Caco-2 (cell line): ENCODE data around the gene AKT2. TPM values are rescaled to one million over a fixed set of nuclear protein-coding genes. Genes with fewer than 3 reads are reported as not detected.

Experiments
- BruUV-seq: library from RNA; stranded (reverse); fragments of 400-500 nt; replicated peaks from 2 replicates; lab custom pipeline; 2021; lab: Mats Ljungman, UMichigan
- CTCF ChIA-PET: fragments of 300-600 bp; sonication (Branson Sonifier 250); formaldehyde crosslinking; loops from one replicate; lab custom pipeline; 2022; ENCODE audit warnings: antibody characterized with exemption; lab: Charles Lee
- POLR2A ChIA-PET: fragments of 300-600 bp; sonication (Branson Sonifier 250); formaldehyde crosslinking; loops from one replicate; lab custom pipeline; 2022; ENCODE audit warnings: antibody characterized with exemption; lab: Charles Lee
- DNase-seq, 2 experiments: peaks; one replicate each; pipeline versions ENCODE4 v3.0.0 to v3.0.0-alpha.2; 2020 to 2022
- H3K27me3 ChIP-seq: replicated peaks from 2 replicates; pipeline ENCODE4 v1.6.0; 2011; ENCODE audit warnings: low read length; ENCODE audit not compliant: control insufficient read depth, insufficient read depth
- H3K36me3 ChIP-seq: 2 replicates; pipeline ENCODE4 v1.5.1; 2011; ENCODE audit warnings: low read length; ENCODE audit not compliant: control insufficient read depth, insufficient read depth
- H3K4me1 ChIP-seq: fragments of 250-450 bp; sonication (Bioruptor Pico); 2 replicates; pipeline ENCODE4 v1.5.1; 2020; ENCODE audit warnings: mild to moderate bottlenecking
- H3K4me3 ChIP-seq: 2 replicates; pipeline ENCODE4 v1.5.1; 2011; ENCODE audit warnings: low read depth, mild to moderate bottlenecking, control low read depth, low read length
- H3K9me3 ChIP-seq: fragments of 250-450 bp; sonication (Bioruptor Pico); 2 replicates; pipeline ENCODE4 v1.5.1; 2020; ENCODE audit warnings: mild to moderate bottlenecking, moderate library complexity
- H3K27ac Mint-ChIP-seq: one replicate; pipeline ENCODE4 v1.8.0; 2022; ENCODE audit warnings: mixed read lengths; ENCODE audit not compliant: unreplicated experiment
- H3K27me3 Mint-ChIP-seq: one replicate; pipeline ENCODE4 v1.8.0; 2022; ENCODE audit warnings: mixed read lengths; ENCODE audit not compliant: insufficient read depth, unreplicated experiment
- H3K36me3 Mint-ChIP-seq: one replicate; pipeline ENCODE4 v1.8.0; 2022; ENCODE audit warnings: mild to moderate bottlenecking, mixed read lengths; ENCODE audit not compliant: insufficient read depth, unreplicated experiment
- H3K4me1 Mint-ChIP-seq: one replicate; pipeline ENCODE4 v1.8.0; 2022; ENCODE audit warnings: low read depth, mixed read lengths; ENCODE audit not compliant: unreplicated experiment
- H3K4me3 Mint-ChIP-seq: one replicate; pipeline ENCODE4 v1.8.0; 2022; ENCODE audit warnings: mild to moderate bottlenecking, moderate library complexity, mixed read lengths; ENCODE audit not compliant: unreplicated experiment
- H3K9me3 Mint-ChIP-seq: one replicate; pipeline ENCODE4 v1.8.0; 2022; ENCODE audit warnings: mixed read lengths; ENCODE audit not compliant: unreplicated experiment
- intact Hi-C: fragments of 100-400 bp; cut with micrococcal nuclease; formaldehyde crosslinking; loops from one replicate; pipeline ENCODE4 v1.10.0; 2022; ENCODE audit not compliant: unreplicated experiment
- total RNA-seq: library from RNA; stranded (reverse); gene quantifications from 2 replicates; pipeline ENCODE4 v1.2.3, GENCODE V29; 2022
- TF ChIP-seq, protein P1 (sequence below), 2 experiments: fragments of 200-600 bp in 1 of 2; IDR thresholded peaks; 1 replicate in 1 of 2; 2 replicates in 1 of 2; pipeline versions ENCODE4 v1.5.1 to v1.8.0; 2011 to 2022; ENCODE audit warnings: antibody characterized with exemption in 1 of 2, control low read depth in 1 of 2, inconsistent platforms in 1 of 2, low read depth in 1 of 2, low read length in 1 of 2, mild to moderate bottlenecking in 1 of 2, moderate library complexity in 1 of 2; ENCODE audit not compliant: insufficient read depth in 1 of 2, severe bottlenecking in 1 of 2, unreplicated experiment in 1 of 2

AKT2 gene
- total RNA-seq, 1 experiment from 2014 or later = 169 TPM

DNA sequence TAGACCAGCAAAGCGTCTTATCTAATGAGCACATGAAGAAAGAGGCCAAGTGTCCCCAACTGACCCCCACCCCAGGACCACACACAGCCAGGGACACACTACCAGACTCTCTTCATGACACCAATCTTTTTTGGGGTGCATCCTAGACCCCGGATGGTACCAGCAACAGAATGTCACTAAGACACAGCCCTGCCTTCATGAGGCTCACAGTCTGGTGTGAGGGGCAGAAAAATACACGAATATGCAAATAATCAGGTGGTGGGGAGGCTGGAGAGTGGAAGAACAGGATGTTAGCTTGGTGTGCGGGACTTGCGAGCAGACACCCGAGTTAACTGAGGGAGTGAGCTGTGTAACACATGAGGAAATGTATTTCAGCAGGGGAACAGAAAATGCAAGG lies 17.5 kb downstream of the AKT2 start:
- BruUV-seq = no TSS peak
- Mint-ChIP-seq H3K36me3 (peaks cover 44% of the 10 kb centered on the region), H3K4me3 (no peak overlapping the region), H3K27ac (no peak overlapping the region), H3K27me3 (no peaks in the 10 kb centered on the region), H3K9me3 (no peaks in the 10 kb centered on the region), H3K4me1 (no peaks in the 10 kb centered on the region)
- Histone ChIP-seq H3K4me1 (no peaks in the 10 kb centered on the region), H3K36me3 (peaks cover 4% of the 10 kb centered on the region), H3K4me3 (no peak overlapping the region), H3K9me3 (no peaks in the 10 kb centered on the region), H3K27me3 (no peaks in the 10 kb centered on the region)
- CTCF ChIA-PET = interaction anchor here (1.2 kb wide), 1 partner anchor 38 kb away, joined by 3 read pairs; no protein-coding TSS in a partner anchor
- no peak for DNase-seq
- TF ChIP-seq, protein P1, sequence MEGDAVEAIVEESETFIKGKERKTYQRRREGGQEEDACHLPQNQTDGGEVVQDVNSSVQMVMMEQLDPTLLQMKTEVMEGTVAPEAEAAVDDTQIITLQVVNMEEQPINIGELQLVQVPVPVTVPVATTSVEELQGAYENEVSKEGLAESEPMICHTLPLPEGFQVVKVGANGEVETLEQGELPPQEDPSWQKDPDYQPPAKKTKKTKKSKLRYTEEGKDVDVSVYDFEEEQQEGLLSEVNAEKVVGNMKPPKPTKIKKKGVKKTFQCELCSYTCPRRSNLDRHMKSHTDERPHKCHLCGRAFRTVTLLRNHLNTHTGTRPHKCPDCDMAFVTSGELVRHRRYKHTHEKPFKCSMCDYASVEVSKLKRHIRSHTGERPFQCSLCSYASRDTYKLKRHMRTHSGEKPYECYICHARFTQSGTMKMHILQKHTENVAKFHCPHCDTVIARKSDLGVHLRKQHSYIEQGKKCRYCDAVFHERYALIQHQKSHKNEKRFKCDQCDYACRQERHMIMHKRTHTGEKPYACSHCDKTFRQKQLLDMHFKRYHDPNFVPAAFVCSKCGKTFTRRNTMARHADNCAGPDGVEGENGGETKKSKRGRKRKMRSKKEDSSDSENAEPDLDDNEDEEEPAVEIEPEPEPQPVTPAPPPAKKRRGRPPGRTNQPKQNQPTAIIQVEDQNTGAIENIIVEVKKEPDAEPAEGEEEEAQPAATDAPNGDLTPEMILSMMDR (IDR thresholded peaks at IDR 0.05; ENCODE audit: insufficient read depth in 1 of 2, low read depth in 1 of 2, low read length in 1 of 2, severe bottlenecking in 1 of 2, unreplicated experiment in 1 of 2) = no peak
- intact Hi-C loops = no loop called here
- POLR2A ChIA-PET = no interaction called here

DNA sequence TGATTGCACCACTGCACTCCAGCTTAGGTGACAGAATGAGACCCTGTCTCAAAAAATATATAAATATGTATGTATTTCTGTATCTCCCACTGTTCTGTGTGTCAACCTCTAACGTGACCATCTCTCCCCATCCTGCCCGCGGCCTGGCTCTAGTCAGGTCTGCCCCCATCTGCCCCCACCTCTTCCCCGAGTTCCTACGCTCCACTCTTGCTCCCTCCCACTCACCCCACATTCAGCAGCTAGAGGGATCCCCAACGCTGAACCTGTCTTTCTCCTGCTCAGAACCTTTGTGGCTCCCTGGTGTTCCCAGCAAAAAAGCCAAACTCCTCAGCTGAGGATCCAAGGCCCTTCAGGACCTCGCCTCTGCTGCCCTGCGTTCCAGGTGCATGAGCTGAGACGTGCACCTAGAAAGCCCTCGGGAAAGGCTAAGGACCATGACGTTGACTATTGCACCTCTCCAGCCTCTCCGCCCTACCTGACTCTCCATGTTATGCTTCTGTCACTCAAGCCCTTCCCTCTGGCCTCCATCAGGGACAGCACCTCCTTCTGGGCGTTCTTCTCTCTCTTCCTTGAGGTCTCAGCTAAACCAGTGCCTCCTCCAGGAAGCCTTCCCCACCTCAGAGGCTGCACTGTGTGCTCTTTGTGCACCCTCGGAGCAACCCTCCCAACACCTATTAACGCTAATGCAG lies 18.1 kb downstream of the AKT2 start:
- intact Hi-C loops = no loop called here
- POLR2A ChIA-PET = no interaction called here

DNA sequence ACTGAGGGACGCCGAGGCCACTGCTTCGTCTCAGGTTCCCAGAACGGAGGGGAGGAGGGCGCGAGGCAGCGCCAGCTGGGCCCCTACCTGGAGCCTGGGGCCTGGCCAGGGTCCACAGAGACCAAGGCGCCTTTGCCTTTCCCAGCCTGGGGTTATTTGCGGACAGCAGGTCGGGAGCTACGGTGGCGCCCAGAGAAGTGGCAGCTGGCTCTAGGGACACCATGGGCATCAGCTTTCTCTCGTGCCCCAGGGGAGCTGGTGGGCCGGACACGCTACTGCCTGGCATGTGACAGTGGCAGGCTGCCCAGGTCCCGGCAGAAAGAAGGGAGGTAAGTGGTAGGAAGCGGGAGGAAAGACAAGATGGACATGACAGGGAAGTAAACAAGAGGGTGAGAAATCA lies 19.0 kb downstream of the AKT2 start:
- H3K27me3 Mint-ChIP-seq = no peaks in the 10 kb centered on the region
- H3K4me1 Mint-ChIP-seq = no peaks in the 10 kb centered on the region
- H3K36me3 ChIP-seq = peaks cover 6% of the 10 kb centered on the region
- H3K9me3 ChIP-seq = no peaks in the 10 kb centered on the region
- CTCF ChIA-PET = no interaction called here
- H3K27ac Mint-ChIP-seq = no peak overlapping the region
- no peak overlapping the region for H3K4me3 Mint-ChIP-seq
- no peaks in the 10 kb centered on the region for H3K27me3 ChIP-seq
- H3K4me1 ChIP-seq = no peaks in the 10 kb centered on the region
- DNase-seq = no peak
- TF ChIP-seq, protein P1 (IDR thresholded peaks at IDR 0.05; ENCODE audit: insufficient read depth in 1 of 2, low read depth in 1 of 2, low read length in 1 of 2, severe bottlenecking in 1 of 2, unreplicated experiment in 1 of 2) = no peak
- BruUV-seq = no TSS peak
- peaks cover 44% of the 10 kb centered on the region for H3K36me3 Mint-ChIP-seq
- no peak overlapping the region for H3K4me3 ChIP-seq
- intact Hi-C loops = no loop called here
- no peaks in the 10 kb centered on the region for H3K9me3 Mint-ChIP-seq
- POLR2A ChIA-PET = no interaction called here

More for the DNA sequence above, 18.1 kb downstream of the AKT2 start:
- CTCF ChIA-PET = no interaction called here
- no peaks in the 10 kb centered on the region for H3K27me3 Mint-ChIP-seq
- no peaks in the 10 kb centered on the region for H3K4me1 ChIP-seq
- DNase-seq = no peak
- H3K4me1 Mint-ChIP-seq = no peaks in the 10 kb centered on the region
- H3K4me3 Mint-ChIP-seq = no peak overlapping the region
- no peak overlapping the region for H3K4me3 ChIP-seq
- peaks cover 6% of the 10 kb centered on the region for H3K36me3 ChIP-seq
- BruUV-seq = no TSS peak
- H3K9me3 ChIP-seq = no peaks in the 10 kb centered on the region
- H3K36me3 Mint-ChIP-seq = peaks cover 44% of the 10 kb centered on the region
- H3K27ac Mint-ChIP-seq = no peak overlapping the region
- TF ChIP-seq, protein P1 (IDR thresholded peaks at IDR 0.05; ENCODE audit: insufficient read depth in 1 of 2, low read depth in 1 of 2, low read length in 1 of 2, severe bottlenecking in 1 of 2, unreplicated experiment in 1 of 2) = no peak
- no peaks in the 10 kb centered on the region for H3K27me3 ChIP-seq
- no peaks in the 10 kb centered on the region for H3K9me3 Mint-ChIP-seq
